BLaER1 treated with 17β-estradiol and CSF1 and Interleukin-3, amounts not matched to agents 10 nM and 100 nM (cell line): ENCODE data around the gene IPO9.

Source experiments
- H3K27ac ChIP-seq, 11 experiments: shearing (Covaris generic); formaldehyde crosslinking; 2 replicates each; pipeline ENCODE4 v1.8.1; 2022
- H3K27me3 ChIP-seq, 11 experiments: shearing (Covaris generic); formaldehyde crosslinking; 2 replicates each; pipeline ENCODE4 v1.8.1; 2022
- H3K36me3 ChIP-seq, 11 experiments: shearing (Covaris generic); formaldehyde crosslinking; 2 replicates each; pipeline ENCODE4 v1.8.1; 2022
- H3K4me1 ChIP-seq, 10 experiments: shearing (Covaris generic); formaldehyde crosslinking; 2 replicates each; pipeline ENCODE4 v1.8.1; 2022
- H3K4me2 ChIP-seq, 11 experiments: shearing (Covaris generic); formaldehyde crosslinking; 2 replicates each; pipeline ENCODE4 v1.8.1; 2022
- H3K4me3 ChIP-seq, 10 experiments: shearing (Covaris generic); formaldehyde crosslinking; 2 replicates each; pipeline ENCODE4 v1.8.1; 2022
- H3K9ac ChIP-seq, 11 experiments: shearing (Covaris generic); formaldehyde crosslinking; 2 replicates each; pipeline ENCODE4 v1.8.1; 2022
- H3K9me3 ChIP-seq, 11 experiments: shearing (Covaris generic); formaldehyde crosslinking; replicated peaks in 1 of 11; 2 replicates each; pipeline ENCODE4 v1.8.1; 2022
- H4K20me1 ChIP-seq, 11 experiments: shearing (Covaris generic); formaldehyde crosslinking; 2 replicates each; pipeline ENCODE4 v1.8.1; 2022
- Cebpa-rat ChIP-seq, 11 experiments: shearing (Covaris generic); IDR thresholded peaks; 2 replicates each; pipeline ENCODE4 v1.8.1; 2022

IPO9 gene

GRCh38 chr1:201921952-201922558 is 93.1 kb downstream of the IPO9 start:
- no peaks in the 10 kb centered on the region for H3K36me3 ChIP-seq
- H3K4me2 ChIP-seq = no peak overlapping the region
- H3K4me1 ChIP-seq = peaks cover 0 to 8% (median 2%) of the 10 kb centered on the region in 10 experiments; a peak in 4 of 20 replicates
- H3K27me3 ChIP-seq = no peaks in the 10 kb centered on the region
- no peak overlapping the region for H3K27ac ChIP-seq
- no peak overlapping the region for H3K4me3 ChIP-seq
- peaks cover 0 to 24% (median 6%) of the 10 kb centered on the region in 11 experiments; a peak in 11 of 22 replicates for H3K9me3 ChIP-seq
- H4K20me1 ChIP-seq = no peaks in the 10 kb centered on the region
- H3K9ac ChIP-seq = no peak overlapping the region
- TF ChIP-seq Cebpa-rat (IDR thresholded peaks at IDR 0.05) = no peak

DNA sequence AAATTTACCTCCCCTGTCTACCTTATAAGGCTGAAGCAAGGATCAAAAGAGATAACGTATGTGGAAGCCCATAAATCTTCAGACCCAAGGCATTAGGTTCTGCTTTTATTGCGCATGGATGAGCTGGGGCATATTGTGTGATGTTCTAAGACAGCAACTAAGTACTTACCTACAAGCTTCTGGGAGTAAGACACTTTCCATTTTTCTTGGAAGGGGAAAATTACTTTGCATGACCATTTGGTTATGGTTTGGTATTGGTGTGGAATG is 96.3 kb downstream of the IPO9 start:
- H3K36me3 ChIP-seq = no peaks in the 10 kb centered on the region
- no peaks in the 10 kb centered on the region for H3K4me1 ChIP-seq
- H3K9me3 ChIP-seq = peaks cover 0 to 24% (median 6%) of the 10 kb centered on the region in 11 experiments; a peak in 11 of 22 replicates
- no peaks in the 10 kb centered on the region for H4K20me1 ChIP-seq
- no peak overlapping the region for H3K27ac ChIP-seq
- H3K4me3 ChIP-seq = no peak overlapping the region
- no peak overlapping the region for H3K4me2 ChIP-seq
- H3K27me3 ChIP-seq = no peaks in the 10 kb centered on the region
- no peak for TF ChIP-seq Cebpa-rat (IDR thresholded peaks at IDR 0.05)
- H3K9ac ChIP-seq = no peak overlapping the region

DNA sequence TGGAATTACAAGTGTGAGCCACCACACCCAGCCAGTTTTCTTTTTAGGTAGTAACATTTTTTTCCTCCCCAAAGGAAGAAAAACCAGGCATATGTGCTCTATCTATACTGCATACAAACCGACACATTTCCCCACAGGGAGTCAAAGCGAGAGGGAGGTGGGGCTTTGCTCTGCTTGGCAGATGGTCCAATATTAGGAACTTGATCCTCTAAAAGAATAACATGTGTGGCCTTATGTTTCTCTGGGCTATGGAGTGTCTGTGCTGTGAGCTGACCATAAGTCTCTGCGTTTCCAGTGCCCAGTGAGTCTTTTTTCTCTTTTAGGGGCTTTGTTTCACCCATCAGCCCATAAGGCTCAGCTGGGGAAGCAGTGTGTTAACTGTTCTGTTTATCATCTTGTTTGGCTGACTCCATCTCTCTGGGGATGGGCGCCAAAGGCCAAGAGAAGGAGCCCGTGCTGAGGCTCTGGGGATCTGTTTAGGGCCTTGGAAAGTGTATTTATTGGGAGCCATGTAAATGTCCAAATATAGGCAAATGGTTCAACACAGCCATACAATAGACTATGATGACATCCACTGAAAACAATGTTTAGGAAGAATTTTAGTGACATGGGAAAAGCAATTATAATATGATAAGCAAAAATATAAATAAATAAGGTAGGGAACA is 97.2 kb downstream of the IPO9 start:
- H3K27ac ChIP-seq = no peak overlapping the region
- no peaks in the 10 kb centered on the region for H4K20me1 ChIP-seq
- no peak overlapping the region for H3K9ac ChIP-seq
- no peak overlapping the region for H3K4me3 ChIP-seq
- H3K27me3 ChIP-seq = no peaks in the 10 kb centered on the region
- no peaks in the 10 kb centered on the region for H3K36me3 ChIP-seq
- no peaks in the 10 kb centered on the region for H3K4me1 ChIP-seq
- peaks cover 0 to 24% (median 6%) of the 10 kb centered on the region in 11 experiments; a peak in 11 of 22 replicates for H3K9me3 ChIP-seq
- H3K4me2 ChIP-seq = no peak overlapping the region
- no peak for TF ChIP-seq Cebpa-rat (IDR thresholded peaks at IDR 0.05)

DNA sequence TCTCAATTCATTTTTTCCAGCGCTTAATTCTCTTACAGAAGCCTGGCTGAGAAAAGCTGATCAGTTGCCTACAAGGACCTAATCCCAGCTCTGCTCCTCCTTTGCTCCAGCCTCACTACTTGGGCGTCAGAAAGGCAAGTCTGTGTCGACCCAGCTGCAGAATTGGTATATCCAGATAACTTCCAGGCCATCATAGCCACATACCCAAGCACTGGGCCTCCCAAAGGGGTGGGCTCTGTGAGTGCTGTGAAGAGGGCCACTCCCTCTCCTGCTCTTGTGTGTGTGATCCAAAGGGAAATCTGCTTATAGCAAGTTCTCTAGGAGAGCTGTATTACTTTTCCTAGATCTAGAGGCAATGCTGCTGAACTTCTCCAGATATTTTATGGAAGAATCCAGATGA is 99.3 kb downstream of the IPO9 start:
- H3K4me1 ChIP-seq = no peaks in the 10 kb centered on the region
- H3K4me3 ChIP-seq = no peak overlapping the region
- H3K9ac ChIP-seq = no peak overlapping the region
- no peaks in the 10 kb centered on the region for H3K27me3 ChIP-seq
- H3K9me3 ChIP-seq = peaks cover 0 to 6% (median 0%) of the 10 kb centered on the region in 11 experiments; a peak in 3 of 22 replicates
- no peak overlapping the region for H3K27ac ChIP-seq
- H4K20me1 ChIP-seq = no peaks in the 10 kb centered on the region
- no peak overlapping the region for H3K4me2 ChIP-seq
- H3K36me3 ChIP-seq = no peaks in the 10 kb centered on the region
- no peak for TF ChIP-seq Cebpa-rat (IDR thresholded peaks at IDR 0.05)

GRCh38 chr1:201930137-201930536 is 101.2 kb downstream of the IPO9 start:
- Histone ChIP-seq H3K4me1 (peaks cover 0 to 11% (median 7%) of the 10 kb centered on the region in 10 experiments; a peak in 12 of 20 replicates), H3K27me3 (no peaks in the 10 kb centered on the region), H3K9me3 (no peaks in the 10 kb centered on the region), H3K9ac (no peak overlapping the region), H3K4me3 (no peak overlapping the region), H3K4me2 (no peak overlapping the region), H4K20me1 (no peaks in the 10 kb centered on the region), H3K27ac (no peak overlapping the region), H3K36me3 (no peaks in the 10 kb centered on the region)
- TF ChIP-seq Cebpa-rat (IDR thresholded peaks at IDR 0.05) = no peak

DNA sequence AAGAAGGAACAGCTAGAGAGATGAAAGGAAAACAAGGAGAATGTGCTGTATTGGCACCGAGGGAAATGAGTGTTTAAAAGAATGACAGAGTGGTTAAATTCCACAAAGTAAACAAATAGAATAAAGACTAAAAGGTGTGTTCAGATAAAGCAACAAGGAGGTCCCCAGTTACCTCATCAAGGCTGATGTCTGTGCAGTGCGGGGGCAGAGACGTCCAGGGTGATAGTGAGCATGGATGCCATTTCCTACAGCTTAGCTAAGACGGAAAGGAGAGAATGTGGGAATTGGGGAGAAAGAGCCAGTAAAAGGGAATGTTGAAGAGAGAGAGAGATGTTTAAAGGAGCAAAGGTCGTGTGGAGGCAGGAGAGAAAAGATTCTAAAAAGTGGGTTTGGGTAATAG is 101.8 kb downstream of the IPO9 start:
- H3K27ac ChIP-seq = no peak overlapping the region
- no peaks in the 10 kb centered on the region for H3K9me3 ChIP-seq
- TF ChIP-seq Cebpa-rat (IDR thresholded peaks at IDR 0.05) = no peak
- H3K4me2 ChIP-seq = no peak overlapping the region
- peaks cover 0 to 11% (median 7%) of the 10 kb centered on the region in 10 experiments; a peak in 12 of 20 replicates for H3K4me1 ChIP-seq
- no peaks in the 10 kb centered on the region for H4K20me1 ChIP-seq
- H3K4me3 ChIP-seq = no peak overlapping the region
- no peak overlapping the region for H3K9ac ChIP-seq
- H3K36me3 ChIP-seq = no peaks in the 10 kb centered on the region
- no peaks in the 10 kb centered on the region for H3K27me3 ChIP-seq
